Kidney epithelial cell (primary cell): ENCODE results near the gene ABL2. TPM values are rescaled to one million over a fixed set of nuclear protein-coding genes. Genes with fewer than 3 reads are reported as not detected.
A peak's percentile ranks its signal among the peaks of the same experiment; 100 is the strongest.
"Not testable (repeated sequence)": the region's sequence is repeated elsewhere in the genome, so short reads cannot be mapped to it uniquely, and the experiment has no call there.

Experiments
- DNase-seq: peaks from one replicate; pipeline ENCODE4 v3.0.0-alpha.2; 2010; ENCODE audit warnings: low read depth
- H3K27me3 ChIP-seq: 2 replicates; pipeline ENCODE4 v1.6.0; 2011; ENCODE audit warnings: low read length; ENCODE audit not compliant: control insufficient read depth, insufficient read depth
- H3K36me3 ChIP-seq: 2 replicates; pipeline ENCODE4 v1.5.1; 2011; ENCODE audit warnings: low read length; ENCODE audit not compliant: control insufficient read depth, insufficient read depth
- H3K4me3 ChIP-seq: 2 replicates; pipeline ENCODE4 v1.5.1; 2011; ENCODE audit warnings: low read depth, mild to moderate bottlenecking, control low read depth, low read length
- total RNA-seq: library from RNA; depleted of rRNA; stranded (reverse); fragments of >200 nt; gene quantifications from 2 replicates; pipeline ENCODE4 v1.2.3, GENCODE V29; 2015
- TF ChIP-seq, protein P1 (sequence below): IDR thresholded peaks from 2 replicates; pipeline ENCODE4 v1.5.1; 2011; ENCODE audit warnings: mild to moderate bottlenecking, moderate library complexity, low read length, control low read depth, inconsistent platforms; ENCODE audit not compliant: insufficient read depth, poor library complexity, severe bottlenecking

Gene ABL2
- total RNA-seq, 1 donor from 2014 or later: 47.4 TPM

DNA sequence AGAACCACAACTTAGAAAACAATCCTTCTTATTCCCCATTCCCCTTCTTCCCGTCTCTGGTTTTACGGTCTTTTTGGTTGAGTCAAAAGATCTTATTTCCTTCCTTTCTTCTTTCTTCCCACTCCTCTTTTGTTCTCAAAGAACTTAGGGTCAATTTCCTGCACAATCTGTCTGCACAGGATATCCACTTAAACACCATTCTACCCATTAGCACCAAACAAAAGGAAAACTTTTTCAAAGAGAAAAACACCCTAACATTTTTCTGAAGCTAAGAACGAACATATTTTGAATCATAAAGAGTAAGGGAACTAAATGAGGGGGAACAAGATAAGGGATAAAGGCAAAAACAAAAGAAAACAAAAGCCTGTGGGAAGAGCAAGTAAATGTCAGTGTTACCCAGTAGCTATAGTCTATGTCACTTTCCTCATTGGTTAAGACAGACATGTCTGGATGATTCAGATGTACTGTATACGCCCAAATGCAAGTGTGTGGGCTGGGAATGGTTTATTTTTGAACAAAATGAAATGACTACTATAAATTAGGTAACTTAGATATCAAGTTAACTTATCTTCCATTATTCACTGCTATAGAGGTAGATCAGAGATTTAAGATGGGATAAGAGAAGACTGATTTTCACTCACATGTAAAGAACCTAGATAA is 87.8 kb downstream of the ABL2 start:
- Histone ChIP-seq H3K36me3 (no peaks in the 10 kb centered on the region), H3K27me3 (no peaks in the 10 kb centered on the region), H3K4me3 (peak overlapping the region; percentile 44)
- DNase-seq: peak; percentile 38
- TF ChIP-seq, protein P1, sequence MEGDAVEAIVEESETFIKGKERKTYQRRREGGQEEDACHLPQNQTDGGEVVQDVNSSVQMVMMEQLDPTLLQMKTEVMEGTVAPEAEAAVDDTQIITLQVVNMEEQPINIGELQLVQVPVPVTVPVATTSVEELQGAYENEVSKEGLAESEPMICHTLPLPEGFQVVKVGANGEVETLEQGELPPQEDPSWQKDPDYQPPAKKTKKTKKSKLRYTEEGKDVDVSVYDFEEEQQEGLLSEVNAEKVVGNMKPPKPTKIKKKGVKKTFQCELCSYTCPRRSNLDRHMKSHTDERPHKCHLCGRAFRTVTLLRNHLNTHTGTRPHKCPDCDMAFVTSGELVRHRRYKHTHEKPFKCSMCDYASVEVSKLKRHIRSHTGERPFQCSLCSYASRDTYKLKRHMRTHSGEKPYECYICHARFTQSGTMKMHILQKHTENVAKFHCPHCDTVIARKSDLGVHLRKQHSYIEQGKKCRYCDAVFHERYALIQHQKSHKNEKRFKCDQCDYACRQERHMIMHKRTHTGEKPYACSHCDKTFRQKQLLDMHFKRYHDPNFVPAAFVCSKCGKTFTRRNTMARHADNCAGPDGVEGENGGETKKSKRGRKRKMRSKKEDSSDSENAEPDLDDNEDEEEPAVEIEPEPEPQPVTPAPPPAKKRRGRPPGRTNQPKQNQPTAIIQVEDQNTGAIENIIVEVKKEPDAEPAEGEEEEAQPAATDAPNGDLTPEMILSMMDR: no peak

DNA sequence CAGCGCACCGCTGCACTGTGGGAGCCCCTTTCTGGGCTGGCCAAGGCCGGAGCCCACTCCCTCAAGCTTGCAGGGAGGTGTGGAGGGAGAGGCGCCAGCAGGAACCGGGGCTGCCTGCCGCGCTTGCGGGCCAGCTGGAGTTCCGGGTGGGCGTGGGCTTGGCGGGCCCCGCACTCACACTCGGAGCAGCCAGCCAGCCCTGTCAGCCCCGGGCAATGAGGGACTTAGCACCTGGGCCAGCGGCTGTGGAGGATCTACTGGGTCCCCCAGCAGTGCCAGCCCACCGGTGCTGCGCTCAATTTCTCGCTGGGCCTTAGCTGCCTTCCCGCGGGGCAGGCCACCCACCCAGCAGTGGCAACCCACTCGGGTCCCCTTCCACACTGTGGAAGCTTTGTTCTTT is 90.7 kb downstream of the ABL2 start:
- not testable (repeated sequence) for DNase-seq, H3K4me3 ChIP-seq, H3K36me3 ChIP-seq, H3K27me3 ChIP-seq

DNA sequence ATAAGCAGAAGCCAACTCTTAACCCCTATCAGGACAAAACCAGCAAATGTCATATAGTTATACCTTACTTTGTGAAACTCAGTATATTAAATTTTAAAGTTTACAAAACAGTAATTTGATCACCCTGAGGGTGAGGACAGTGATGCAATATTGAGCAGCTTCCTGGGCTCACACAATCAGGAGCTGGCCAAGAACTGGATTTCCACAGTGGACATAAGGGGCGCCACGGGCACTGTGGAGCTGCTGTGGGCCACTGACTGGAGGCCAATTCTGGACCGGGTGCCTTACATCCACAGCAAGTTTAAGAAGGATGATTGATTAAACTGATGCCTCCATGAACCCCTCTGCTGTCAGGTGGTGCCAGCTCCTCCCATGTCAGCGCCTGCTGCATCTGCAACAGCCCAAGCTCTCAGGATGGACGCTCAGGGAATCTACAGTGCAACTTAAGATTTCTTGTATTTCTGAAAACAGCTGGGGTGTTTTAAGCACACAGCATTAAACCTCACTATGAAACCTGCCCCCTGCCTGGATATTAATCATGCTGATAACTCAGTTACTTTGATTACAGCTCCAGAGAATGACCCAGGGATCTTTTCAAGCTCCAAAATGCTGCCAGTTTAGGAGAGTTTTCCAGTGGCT is 91.7 kb downstream of the ABL2 start:
- H3K36me3 ChIP-seq: no peaks in the 10 kb centered on the region
- no peaks in the 10 kb centered on the region for H3K27me3 ChIP-seq
- no peak overlapping the region for H3K4me3 ChIP-seq
- DNase-seq: no peak
- TF ChIP-seq, protein P1: no peak

DNA sequence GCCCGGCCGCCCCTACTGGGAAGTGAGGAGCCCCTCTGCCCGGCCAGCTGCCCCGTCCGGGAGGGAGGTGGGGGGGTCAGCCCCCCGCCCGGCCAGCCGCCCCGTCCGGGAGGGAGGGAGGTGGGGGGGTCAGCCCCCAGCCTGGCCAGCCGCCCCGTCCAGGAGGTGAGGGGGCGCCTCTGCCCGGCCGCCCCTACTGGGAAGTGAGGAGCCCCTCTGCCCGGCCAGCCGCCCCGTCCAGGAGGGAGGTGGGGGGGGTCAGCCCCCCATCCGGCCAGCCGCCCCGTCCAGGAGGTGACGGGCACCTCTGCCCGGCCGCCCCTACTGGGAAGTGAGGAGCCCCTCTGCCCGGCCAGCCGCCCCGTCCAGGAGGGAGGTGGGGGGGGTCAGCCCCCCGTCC is 93.8 kb downstream of the ABL2 start:
- not testable (repeated sequence) for H3K36me3 ChIP-seq, H3K27me3 ChIP-seq, DNase-seq, H3K4me3 ChIP-seq

DNA sequence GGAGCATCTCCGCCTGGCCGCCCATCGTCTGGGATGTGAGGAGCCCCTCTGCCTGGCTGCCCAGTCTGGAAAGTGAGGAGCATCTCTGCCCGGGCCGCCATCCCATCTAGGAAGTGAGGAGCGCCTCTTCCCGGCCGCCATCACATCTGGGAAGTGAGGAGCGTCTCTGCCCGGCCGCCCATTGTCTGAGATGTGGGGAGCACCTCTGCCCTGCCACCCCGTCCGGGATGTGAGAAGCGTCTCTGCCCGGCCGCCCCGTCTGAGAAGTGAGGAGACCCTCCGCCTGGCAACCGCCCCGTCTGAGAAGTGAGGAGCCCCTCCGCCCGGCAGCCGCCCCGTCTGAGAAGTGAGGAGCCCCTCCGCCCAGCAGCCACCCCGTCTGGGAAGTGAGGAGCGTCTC is 94.3 kb downstream of the ABL2 start:
- H3K27me3 ChIP-seq, DNase-seq, H3K36me3 ChIP-seq, H3K4me3 ChIP-seq: not testable (repeated sequence)

DNA sequence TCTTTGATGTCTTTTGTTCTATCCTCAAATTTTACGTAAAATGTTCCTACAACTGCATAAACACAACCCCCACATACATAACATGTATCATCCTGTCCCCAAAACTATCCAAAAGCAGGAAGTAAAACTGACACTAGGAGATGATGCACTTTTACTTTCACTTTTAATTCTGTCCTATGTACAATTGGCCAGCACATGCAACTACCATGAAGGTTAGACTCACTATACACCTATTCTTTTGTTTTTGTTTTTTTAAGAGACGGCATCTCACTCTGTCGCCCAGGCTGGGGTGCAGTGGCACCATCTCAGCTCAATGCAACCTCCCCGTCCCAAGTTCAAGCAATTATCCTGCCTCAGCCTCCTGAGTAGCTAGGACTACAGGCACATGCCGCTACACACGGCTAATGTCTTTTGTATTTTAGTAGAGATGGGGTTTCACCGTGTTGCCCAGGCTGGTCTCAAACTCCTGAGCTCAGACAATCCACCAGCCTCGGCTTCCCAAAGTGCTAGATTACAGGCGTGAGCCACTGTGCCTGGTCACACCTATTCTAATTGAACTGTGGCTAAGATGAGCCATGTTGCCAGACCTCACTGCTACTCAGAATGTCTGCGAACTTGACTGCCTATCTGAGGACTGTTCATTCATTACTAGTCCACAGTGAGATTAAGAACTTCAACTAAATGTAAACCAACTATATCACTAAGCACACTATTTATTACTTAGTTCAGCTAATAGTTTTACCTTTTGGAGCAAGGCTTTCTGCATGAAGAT is 99.6 kb downstream of the ABL2 start:
- Histone ChIP-seq H3K27me3 (no peaks in the 10 kb centered on the region), H3K4me3 (no peak overlapping the region), H3K36me3 (no peaks in the 10 kb centered on the region)
- TF ChIP-seq, protein P1: no peak
- no peak for DNase-seq

DNA sequence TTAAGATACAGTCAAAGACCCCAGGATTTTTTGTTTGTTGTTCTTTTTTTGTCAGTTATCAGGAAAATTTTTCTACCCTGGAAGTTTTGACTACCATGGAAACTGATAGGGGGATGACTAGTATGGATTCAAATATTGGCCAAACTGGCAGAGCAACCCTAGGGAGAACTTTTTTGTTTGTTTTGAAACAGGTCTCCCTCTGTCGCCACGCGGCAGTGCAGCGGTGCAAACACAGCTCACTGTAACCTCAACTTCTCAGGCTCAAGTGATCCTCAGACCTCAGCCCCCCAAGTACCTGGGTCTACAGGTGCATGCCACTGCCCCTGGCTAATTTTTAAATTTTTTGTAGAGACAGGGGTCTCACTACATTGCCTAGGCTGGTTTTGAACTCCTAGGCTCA is 101.0 kb downstream of the ABL2 start:
- Histone ChIP-seq H3K4me3 (no peak overlapping the region), H3K27me3 (no peaks in the 10 kb centered on the region), H3K36me3 (no peaks in the 10 kb centered on the region)
- TF ChIP-seq, protein P1: no peak
- DNase-seq: no peak
